ENCODE measurements around the gene MTURN.
"Not testable (repeated sequence)": the region's sequence is repeated elsewhere in the genome, so short reads cannot be mapped to it uniquely, and the experiment has no call there.

Gene MTURN

GRCh38 chr7:30134611-30135300 is at the start of gene MTURN:
Gene MTURN (plus strand): TSS chr7:30134986. CDS start chr7:30135137, 151 bp downstream.
- peak; percentile 87 for DNase-seq

GRCh38 chr7:30086529-30086928 is 48.3 kb upstream of the MTURN start:
- DNase-seq, result no peak

- DNase-seq, result no peak
Measured at GRCh38 chr7:30087371-30087770, 47.4 kb upstream of the MTURN start.

GRCh38 chr7:30088362-30088761 is 46.4 kb upstream of the MTURN start:
- no peak for DNase-seq

- DNase-seq, result no peak
Measured at GRCh38 chr7:30090111-30090510, 44.7 kb upstream of the MTURN start.

- DNase-seq, result no peak
Measured at GRCh38 chr7:30091491-30091912, 43.3 kb upstream of the MTURN start.

GRCh38 chr7:30091987-30092386 is 42.8 kb upstream of the MTURN start:
- DNase-seq, result no peak

- DNase-seq, result no peak
Measured at GRCh38 chr7:30093420-30093952, 41.3 kb upstream of the MTURN start.

- DNase-seq, result not testable (repeated sequence)
Measured at GRCh38 chr7:30098599-30098998, 36.2 kb upstream of the MTURN start.

GRCh38 chr7:30102281-30102680 is 32.5 kb upstream of the MTURN start:
- no peak for DNase-seq

GRCh38 chr7:30104157-30104556 is 30.6 kb upstream of the MTURN start:
- DNase-seq, result no peak

GRCh38 chr7:30112103-30112713 is 22.6 kb upstream of the MTURN start:
- no peak for DNase-seq

GRCh38 chr7:30113144-30113543 is 21.6 kb upstream of the MTURN start:
- no peak for DNase-seq

GRCh38 chr7:30114536-30115238 is 20.1 kb upstream of the MTURN start:
- DNase-seq, result no peak

- DNase-seq, result no peak
Measured at GRCh38 chr7:30115709-30116297, 19.0 kb upstream of the MTURN start.

- no peak for DNase-seq
Measured at GRCh38 chr7:30116771-30117170, 18.0 kb upstream of the MTURN start.

- no peak for DNase-seq
Measured at GRCh38 chr7:30117896-30118295, 16.9 kb upstream of the MTURN start.

- DNase-seq, result no peak
Measured at GRCh38 chr7:30119890-30120577, 14.8 kb upstream of the MTURN start.

- no peak for DNase-seq
Measured at GRCh38 chr7:30133736-30134610, 813 bp upstream of the MTURN start.

GRCh38 chr7:30135301-30136116 is 723 bp downstream of the MTURN start:
- peak; percentile 35 for DNase-seq
